MG63 (cell line): Measurements from ENCODE around the gene LRTM2. TPM values are rescaled to one million over a fixed set of nuclear protein-coding genes. Genes with fewer than 3 reads are reported as not detected.

Source experiments
- DNase-seq: peaks from one replicate; pipeline ENCODE4 v3.0.0-alpha.2; 2020
- H3K27me3 ChIP-seq: fragments of 250-450 bp; sonication (Bioruptor Pico); 2 replicates; pipeline ENCODE4 v1.5.1; 2020; ENCODE audit warnings: mild to moderate bottlenecking, moderate library complexity
- H3K36me3 ChIP-seq: fragments of 250-450 bp; sonication (Bioruptor Pico); 2 replicates; pipeline ENCODE4 v1.5.1; 2020; ENCODE audit warnings: mild to moderate bottlenecking, moderate library complexity
- H3K4me3 ChIP-seq: fragments of 250-450 bp; sonication (Bioruptor Pico); 2 replicates; pipeline ENCODE4 v1.5.1; 2020; ENCODE audit warnings: mild to moderate bottlenecking, moderate library complexity
- H3K9me3 ChIP-seq: fragments of 250-450 bp; sonication (Bioruptor Pico); 2 replicates; pipeline ENCODE4 v1.5.1; 2020; ENCODE audit warnings: mild to moderate bottlenecking, moderate library complexity
- total RNA-seq: library from RNA; depleted of rRNA; stranded (reverse); fragments of >200 nt; shearing (Covaris generic); gene quantifications from 2 replicates; pipeline ENCODE4 v1.2.3, GENCODE V29; 2014; ENCODE audit warnings: low replicate concordance

LRTM2 gene
- total RNA-seq, 1 experiment from 2014 or later, result not detected

- DNase-seq, result no peak
- no peak overlapping the region for H3K4me3 ChIP-seq
- no peaks in the 10 kb centered on the region for H3K27me3 ChIP-seq
Observed at GRCh38 chr12:1833596-1834028, 13.2 kb downstream of the LRTM2 start.

GRCh38 chr12:1834186-1834925 is 14.0 kb downstream of the LRTM2 start:
- Histone ChIP-seq H3K27me3 (no peaks in the 10 kb centered on the region), H3K4me3 (no peak overlapping the region), H3K9me3 (no peaks in the 10 kb centered on the region), H3K36me3 (no peaks in the 10 kb centered on the region)
- no peak for DNase-seq

More at GRCh38 chr12:1833596-1834028, 13.2 kb downstream of the LRTM2 start:
- Histone ChIP-seq H3K36me3 (no peaks in the 10 kb centered on the region), H3K9me3 (no peaks in the 10 kb centered on the region)

- no peaks in the 10 kb centered on the region for H3K9me3 ChIP-seq
- DNase-seq, result no peak
- no peaks in the 10 kb centered on the region for H3K27me3 ChIP-seq
- no peaks in the 10 kb centered on the region for H3K36me3 ChIP-seq
- H3K4me3 ChIP-seq, result no peak overlapping the region
Observed at GRCh38 chr12:1835211-1836131, 15.1 kb downstream of the LRTM2 start.

- no peaks in the 10 kb centered on the region for H3K27me3 ChIP-seq
- H3K9me3 ChIP-seq, result no peaks in the 10 kb centered on the region
- DNase-seq, result no peak
Observed at GRCh38 chr12:1836241-1836803, 16.0 kb downstream of the LRTM2 start.

GRCh38 chr12:1836854-1837421 is 16.6 kb downstream of the LRTM2 start:
- Histone ChIP-seq H3K27me3 (no peaks in the 10 kb centered on the region), H3K36me3 (no peaks in the 10 kb centered on the region)
- DNase-seq, result peak; percentile 23

More at GRCh38 chr12:1836241-1836803, 16.0 kb downstream of the LRTM2 start:
- Histone ChIP-seq H3K36me3 (no peaks in the 10 kb centered on the region), H3K4me3 (no peak overlapping the region)

GRCh38 chr12:1837541-1838204 is 17.3 kb downstream of the LRTM2 start:
- Histone ChIP-seq H3K36me3 (no peaks in the 10 kb centered on the region), H3K9me3 (no peaks in the 10 kb centered on the region), H3K4me3 (no peak overlapping the region), H3K27me3 (no peaks in the 10 kb centered on the region)
- peak; percentile 40 for DNase-seq

More at GRCh38 chr12:1836854-1837421, 16.6 kb downstream of the LRTM2 start:
- no peak overlapping the region for H3K4me3 ChIP-seq
- no peaks in the 10 kb centered on the region for H3K9me3 ChIP-seq

GRCh38 chr12:1838205-1838993 is 18.0 kb downstream of the LRTM2 start:
- no peak for DNase-seq
- Histone ChIP-seq H3K9me3 (no peaks in the 10 kb centered on the region), H3K27me3 (no peaks in the 10 kb centered on the region), H3K4me3 (no peak overlapping the region), H3K36me3 (no peaks in the 10 kb centered on the region)

- Histone ChIP-seq H3K27me3 (no peaks in the 10 kb centered on the region), H3K9me3 (no peaks in the 10 kb centered on the region), H3K4me3 (no peak overlapping the region), H3K36me3 (no peaks in the 10 kb centered on the region)
- DNase-seq, result no peak
Observed at GRCh38 chr12:1838994-1839365, 18.6 kb downstream of the LRTM2 start.

- Histone ChIP-seq H3K36me3 (no peaks in the 10 kb centered on the region), H3K27me3 (no peaks in the 10 kb centered on the region), H3K4me3 (no peak overlapping the region), H3K9me3 (no peaks in the 10 kb centered on the region)
- no peak for DNase-seq
Observed at GRCh38 chr12:1839464-1839863, 19.1 kb downstream of the LRTM2 start.

GRCh38 chr12:1839956-1840951 is 19.9 kb downstream of the LRTM2 start:
- no peak for DNase-seq
- Histone ChIP-seq H3K4me3 (no peak overlapping the region), H3K36me3 (no peaks in the 10 kb centered on the region), H3K9me3 (no peaks in the 10 kb centered on the region), H3K27me3 (no peaks in the 10 kb centered on the region)

GRCh38 chr12:1840981-1841425 is 20.6 kb downstream of the LRTM2 start:
- Histone ChIP-seq H3K27me3 (no peaks in the 10 kb centered on the region), H3K4me3 (no peak overlapping the region), H3K9me3 (no peaks in the 10 kb centered on the region), H3K36me3 (no peaks in the 10 kb centered on the region)
- DNase-seq, result no peak

GRCh38 chr12:1841586-1842182 is 21.3 kb downstream of the LRTM2 start:
- Histone ChIP-seq H3K27me3 (no peaks in the 10 kb centered on the region), H3K36me3 (no peaks in the 10 kb centered on the region), H3K9me3 (no peaks in the 10 kb centered on the region), H3K4me3 (no peak overlapping the region)
- DNase-seq, result no peak

- no peaks in the 10 kb centered on the region for H3K36me3 ChIP-seq
- no peaks in the 10 kb centered on the region for H3K9me3 ChIP-seq
- DNase-seq, result no peak
- no peaks in the 10 kb centered on the region for H3K27me3 ChIP-seq
- no peak overlapping the region for H3K4me3 ChIP-seq
Observed at GRCh38 chr12:1842183-1842904, 22.0 kb downstream of the LRTM2 start.
